IPS-15b (cell line): ENCODE results near the gene PGPEP1.
A peak's percentile ranks its signal among the peaks of the same experiment; 100 is the strongest.
"Not testable (repeated sequence)": the region's sequence is repeated elsewhere in the genome, so short reads cannot be mapped to it uniquely, and the experiment has no call there.

Experiments
- H3K27me3 ChIP-seq: one replicate; pipeline ENCODE4 v1.6.1; 2013; ENCODE audit warnings: low read length; ENCODE audit not compliant: control insufficient read depth, insufficient read depth
- H3K36me3 ChIP-seq: one replicate; pipeline ENCODE4 v1.6.1; 2013; ENCODE audit warnings: low read length; ENCODE audit not compliant: control insufficient read depth, insufficient read depth
- H3K4me1 ChIP-seq: one replicate; pipeline ENCODE4 v1.6.1; 2013; ENCODE audit warnings: mild to moderate bottlenecking, low read length; ENCODE audit not compliant: control insufficient read depth, insufficient read depth
- H3K4me3 ChIP-seq: one replicate; pipeline ENCODE4 v1.5.1; 2013; ENCODE audit warnings: low read depth, low read length
- H3K9ac ChIP-seq: one replicate; pipeline ENCODE4 v1.6.1; 2013; ENCODE audit warnings: low read depth, mild to moderate bottlenecking, low read length
- H3K9me3 ChIP-seq: one replicate; pipeline ENCODE4 v1.6.1; 2013; ENCODE audit warnings: mild to moderate bottlenecking, low read length; ENCODE audit not compliant: control insufficient read depth, insufficient read depth

PGPEP1 gene

GRCh38 chr19:18377026-18377425 is 36.6 kb downstream of the PGPEP1 start:
- Histone ChIP-seq H3K27me3 (no peaks in the 10 kb centered on the region), H3K4me3 (no peak overlapping the region), H3K9ac (no peak overlapping the region), H3K36me3 (no peaks in the 10 kb centered on the region), H3K9me3 (no peaks in the 10 kb centered on the region), H3K4me1 (peaks cover 11% of the 10 kb centered on the region)

DNA sequence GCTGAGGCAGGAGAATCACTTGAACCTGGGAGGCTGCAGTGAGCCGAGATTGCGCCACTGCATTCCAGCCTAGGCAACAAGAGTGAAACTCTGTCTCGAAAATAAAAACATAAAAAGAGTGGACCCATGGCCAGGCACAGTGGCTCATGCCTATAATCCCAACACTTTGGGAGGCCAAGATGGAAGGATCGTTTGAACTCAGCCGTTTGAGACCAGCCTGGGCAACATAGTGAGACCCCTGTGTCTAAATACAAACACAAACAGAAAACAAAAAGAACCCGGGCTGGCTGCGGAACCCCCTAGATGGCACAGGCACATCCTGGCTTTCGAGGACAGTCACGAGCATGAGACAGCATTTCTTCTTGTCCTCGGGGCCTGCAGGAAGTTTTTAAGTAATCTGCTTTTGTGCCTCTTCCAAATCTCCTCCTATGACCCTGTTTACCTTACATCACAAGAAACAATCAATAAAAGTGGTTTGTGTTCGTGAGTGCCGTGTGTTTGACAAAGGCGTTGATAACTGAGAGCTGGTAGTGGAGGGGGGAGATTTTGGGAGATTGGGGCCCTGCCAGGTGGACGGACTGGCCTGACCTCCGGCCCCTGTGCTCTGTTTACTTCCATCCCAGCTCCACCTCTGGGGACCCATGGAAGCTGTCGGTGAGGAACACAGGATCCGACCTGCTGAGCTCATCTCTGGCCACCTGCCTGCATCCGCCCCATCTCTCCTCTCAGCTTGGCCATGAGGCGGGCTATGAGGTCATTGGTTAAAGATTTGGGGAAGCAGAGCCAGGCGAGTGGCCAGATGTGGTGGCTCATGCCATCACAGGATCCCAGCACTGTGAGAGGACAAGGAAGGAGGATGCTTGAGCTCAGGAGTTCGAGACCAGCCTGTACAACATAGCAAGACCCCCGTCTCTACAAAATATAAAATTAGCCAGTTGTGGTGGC is 39.7 kb downstream of the PGPEP1 start:
- Histone ChIP-seq H3K27me3 (no peaks in the 10 kb centered on the region), H3K4me1 (no peaks in the 10 kb centered on the region), H3K9me3 (no peaks in the 10 kb centered on the region), H3K36me3 (no peaks in the 10 kb centered on the region), H3K4me3 (no peak overlapping the region), H3K9ac (no peak overlapping the region)

DNA sequence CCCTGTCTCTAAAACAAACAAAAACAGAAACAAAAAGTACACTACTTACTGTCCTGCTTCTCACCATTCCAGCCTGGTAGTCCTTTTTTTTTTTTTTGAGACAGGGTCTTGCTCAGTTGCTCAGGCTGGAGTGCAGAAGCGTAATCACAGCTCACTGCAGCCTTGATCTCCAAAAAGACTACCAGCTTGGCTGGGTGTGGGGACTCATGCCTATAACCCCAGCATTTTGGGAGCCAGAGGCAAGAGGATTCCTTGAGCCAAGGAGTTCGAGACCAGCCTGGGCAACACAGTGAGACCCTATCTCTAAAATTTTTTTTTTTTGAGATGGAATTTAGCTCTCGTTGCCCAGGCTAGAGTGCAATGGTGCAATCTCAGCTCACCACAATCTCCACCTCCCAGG is 40.4 kb downstream of the PGPEP1 start:
- Histone ChIP-seq H3K36me3 (no peaks in the 10 kb centered on the region), H3K4me1 (peaks cover 3% of the 10 kb centered on the region), H3K4me3 (no peak overlapping the region), H3K9ac (no peak overlapping the region), H3K27me3 (no peaks in the 10 kb centered on the region), H3K9me3 (no peaks in the 10 kb centered on the region)

DNA sequence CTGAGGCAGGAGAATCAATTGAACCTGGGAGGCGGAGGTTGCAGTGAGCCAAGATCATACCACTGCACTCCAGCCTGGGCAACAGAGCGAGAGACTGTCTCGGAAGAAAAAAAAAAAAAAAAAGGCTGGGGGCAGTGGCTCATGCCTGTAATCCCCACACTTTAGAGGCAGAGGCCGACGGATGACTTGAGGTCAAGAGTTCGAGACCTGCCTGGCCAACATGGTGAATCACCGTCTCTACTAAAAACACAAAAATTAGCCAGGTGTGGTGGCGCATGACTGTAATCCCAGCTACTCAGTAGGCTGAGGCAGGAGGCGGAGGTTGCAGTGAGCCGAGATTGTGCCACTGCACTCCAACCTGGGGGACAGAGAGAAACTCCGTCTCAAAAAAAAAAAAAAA is 43.2 kb downstream of the PGPEP1 start:
- not testable (repeated sequence) for H3K4me1 ChIP-seq, H3K36me3 ChIP-seq, H3K27me3 ChIP-seq, H3K4me3 ChIP-seq, H3K9me3 ChIP-seq, H3K9ac ChIP-seq

GRCh38 chr19:18384775-18385174 is 44.4 kb downstream of the PGPEP1 start:
- Histone ChIP-seq H3K9ac (no peak overlapping the region), H3K4me1 (peaks cover 3% of the 10 kb centered on the region), H3K9me3 (no peaks in the 10 kb centered on the region), H3K27me3 (peaks cover 5% of the 10 kb centered on the region), H3K4me3 (no peak overlapping the region), H3K36me3 (peaks cover 10% of the 10 kb centered on the region)

- Histone ChIP-seq H3K9me3 (no peaks in the 10 kb centered on the region), H3K27me3 (peaks cover 5% of the 10 kb centered on the region), H3K9ac (no peak overlapping the region), H3K4me3 (no peak overlapping the region), H3K4me1 (peaks cover 3% of the 10 kb centered on the region), H3K36me3 (peaks cover 10% of the 10 kb centered on the region)
Observed at GRCh38 chr19:18385359-18385674, 44.9 kb downstream of the PGPEP1 start.

DNA sequence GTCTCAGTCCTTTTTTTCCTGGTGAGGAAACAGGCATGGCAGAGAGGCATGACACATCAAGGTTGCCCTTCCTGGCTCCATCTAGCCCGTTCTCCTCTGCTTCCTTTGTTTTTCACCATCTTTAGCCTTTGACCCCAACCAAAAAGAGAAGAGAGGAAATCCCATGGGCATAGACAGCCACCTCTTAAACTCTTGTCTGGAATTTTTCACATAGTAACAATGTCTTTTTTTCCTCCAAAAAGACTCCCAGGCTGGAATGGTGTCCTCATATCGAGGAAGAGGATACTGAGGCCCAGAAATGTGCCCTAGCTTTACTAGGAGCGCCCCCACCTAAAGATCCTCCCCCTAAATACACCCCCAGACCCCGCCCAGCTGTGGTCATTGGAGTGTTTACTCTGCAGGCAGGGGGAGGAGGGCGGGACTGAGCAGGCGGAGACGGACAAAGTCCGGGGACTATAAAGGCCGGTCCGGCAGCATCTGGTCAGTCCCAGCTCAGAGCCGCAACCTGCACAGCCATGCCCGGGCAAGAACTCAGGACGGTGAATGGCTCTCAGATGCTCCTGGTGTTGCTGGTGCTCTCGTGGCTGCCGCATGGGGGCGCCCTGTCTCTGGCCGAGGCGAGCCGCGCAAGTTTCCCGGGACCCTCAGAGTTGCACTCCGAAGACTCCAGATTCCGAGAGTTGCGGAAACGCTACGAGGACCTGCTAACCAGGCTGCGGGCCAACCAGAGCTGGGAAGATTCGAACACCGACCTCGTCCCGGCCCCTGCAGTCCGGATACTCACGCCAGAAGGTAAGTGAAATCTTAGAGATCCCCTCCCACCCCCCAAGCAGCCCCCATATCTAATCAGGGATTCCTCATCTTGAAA is 45.5 kb downstream of the PGPEP1 start, which contains the start of gene GDF15:
GDF15 (plus strand) TSS at position 484 of the 868 bp plus-strand sequence; CDS start at position 516, 32 bp downstream.
- Histone ChIP-seq H3K27me3 (peaks cover 5% of the 10 kb centered on the region), H3K9me3 (no peaks in the 10 kb centered on the region), H3K4me3 (peak within 1 kb of the TSS; percentile 52), H3K36me3 (peaks cover 10% of the 10 kb centered on the region), H3K9ac (peak within 1 kb of the TSS; percentile 63), H3K4me1 (peaks cover 3% of the 10 kb centered on the region)

DNA sequence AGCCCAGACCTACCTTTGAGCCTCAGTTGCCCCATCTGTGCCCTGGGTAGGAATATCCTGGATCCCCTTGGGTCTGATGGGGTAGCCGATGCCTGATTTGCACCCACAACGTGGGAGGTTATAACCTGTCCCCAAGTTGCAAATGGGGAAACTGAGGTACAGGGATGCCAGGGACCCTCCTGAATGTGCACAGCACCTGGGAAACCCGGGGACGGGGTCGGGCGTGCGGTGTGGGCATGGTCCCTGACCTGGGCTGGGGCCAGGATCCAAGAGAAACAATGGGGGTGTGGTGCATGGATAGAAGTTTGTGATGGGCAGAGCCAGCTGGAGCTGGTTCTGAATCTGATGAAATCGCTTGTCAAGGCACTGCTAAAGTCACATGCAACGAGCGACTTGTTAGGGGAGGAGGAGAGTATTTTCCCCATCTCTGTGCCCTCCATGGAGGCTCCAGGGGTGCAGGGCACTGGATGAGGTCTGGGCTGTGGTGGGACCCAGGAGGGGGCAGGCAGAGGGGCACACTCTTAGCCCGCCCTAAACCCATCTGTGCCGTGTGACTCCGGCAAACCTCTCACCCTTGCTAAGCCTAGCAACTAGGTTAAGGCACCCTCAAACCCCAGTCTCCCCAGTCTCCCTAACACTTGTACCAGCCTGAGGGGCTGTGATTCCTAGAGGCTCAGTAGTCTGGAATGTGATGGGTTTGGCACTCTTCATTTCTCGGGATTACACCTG is 46.3 kb downstream of the PGPEP1 start:
- peaks cover 5% of the 10 kb centered on the region for H3K27me3 ChIP-seq
- peaks cover 10% of the 10 kb centered on the region for H3K36me3 ChIP-seq
- peak overlapping the region; percentile 52 for H3K4me3 ChIP-seq
- peak overlapping the region; percentile 63 for H3K9ac ChIP-seq
- no peaks in the 10 kb centered on the region for H3K9me3 ChIP-seq
- peaks cover 3% of the 10 kb centered on the region for H3K4me1 ChIP-seq

DNA sequence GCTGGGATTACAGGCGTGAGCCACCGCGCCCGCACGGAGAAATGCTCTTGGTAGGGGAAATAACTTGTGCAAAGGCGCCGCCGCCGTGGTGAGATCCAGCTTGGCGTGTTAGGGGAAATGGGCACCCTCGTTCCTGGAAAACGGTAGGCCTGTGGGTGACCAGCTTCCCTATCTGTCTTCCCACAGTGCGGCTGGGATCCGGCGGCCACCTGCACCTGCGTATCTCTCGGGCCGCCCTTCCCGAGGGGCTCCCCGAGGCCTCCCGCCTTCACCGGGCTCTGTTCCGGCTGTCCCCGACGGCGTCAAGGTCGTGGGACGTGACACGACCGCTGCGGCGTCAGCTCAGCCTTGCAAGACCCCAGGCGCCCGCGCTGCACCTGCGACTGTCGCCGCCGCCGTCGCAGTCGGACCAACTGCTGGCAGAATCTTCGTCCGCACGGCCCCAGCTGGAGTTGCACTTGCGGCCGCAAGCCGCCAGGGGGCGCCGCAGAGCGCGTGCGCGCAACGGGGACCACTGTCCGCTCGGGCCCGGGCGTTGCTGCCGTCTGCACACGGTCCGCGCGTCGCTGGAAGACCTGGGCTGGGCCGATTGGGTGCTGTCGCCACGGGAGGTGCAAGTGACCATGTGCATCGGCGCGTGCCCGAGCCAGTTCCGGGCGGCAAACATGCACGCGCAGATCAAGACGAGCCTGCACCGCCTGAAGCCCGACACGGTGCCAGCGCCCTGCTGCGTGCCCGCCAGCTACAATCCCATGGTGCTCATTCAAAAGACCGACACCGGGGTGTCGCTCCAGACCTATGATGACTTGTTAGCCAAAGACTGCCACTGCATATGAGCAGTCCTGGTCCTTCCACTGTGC is 47.9 kb downstream of the PGPEP1 start:
- H3K36me3 ChIP-seq, result peaks cover 10% of the 10 kb centered on the region
- H3K9me3 ChIP-seq, result no peaks in the 10 kb centered on the region
- H3K4me3 ChIP-seq, result peak overlapping the region; percentile 39
- peaks cover 5% of the 10 kb centered on the region for H3K27me3 ChIP-seq
- H3K4me1 ChIP-seq, result peaks cover 3% of the 10 kb centered on the region
- no peak overlapping the region for H3K9ac ChIP-seq

DNA sequence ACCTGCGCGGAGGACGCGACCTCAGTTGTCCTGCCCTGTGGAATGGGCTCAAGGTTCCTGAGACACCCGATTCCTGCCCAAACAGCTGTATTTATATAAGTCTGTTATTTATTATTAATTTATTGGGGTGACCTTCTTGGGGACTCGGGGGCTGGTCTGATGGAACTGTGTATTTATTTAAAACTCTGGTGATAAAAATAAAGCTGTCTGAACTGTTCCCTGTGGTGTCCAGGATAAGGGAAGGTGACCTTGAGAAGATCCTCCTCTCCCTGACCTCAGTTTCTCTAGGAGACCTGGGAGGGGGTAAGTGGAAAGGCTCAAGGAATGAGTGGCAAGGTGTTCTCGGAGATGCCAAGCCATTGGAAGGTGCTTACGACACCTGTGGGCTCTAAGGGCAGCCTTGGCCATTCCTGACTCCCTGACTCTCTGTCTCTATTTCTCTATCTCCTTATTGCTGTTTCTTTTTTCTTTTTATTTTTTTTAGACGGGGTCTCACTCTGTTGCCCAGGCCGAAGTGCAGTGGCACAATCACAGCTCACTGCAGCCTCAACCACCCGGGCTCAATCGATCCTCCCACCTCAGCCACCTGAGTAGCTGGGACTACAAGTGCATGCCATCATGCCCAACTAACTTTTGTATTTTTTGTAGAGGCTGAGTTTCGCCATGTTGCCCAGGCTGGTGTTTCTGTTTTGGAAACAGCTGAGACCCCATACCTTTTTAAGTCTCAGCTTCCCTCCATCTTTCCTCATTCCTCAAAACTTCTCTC is 48.7 kb downstream of the PGPEP1 start:
- Histone ChIP-seq H3K27me3 (peaks cover 5% of the 10 kb centered on the region), H3K9me3 (no peaks in the 10 kb centered on the region), H3K4me3 (peak overlapping the region; percentile 39), H3K36me3 (peaks cover 10% of the 10 kb centered on the region), H3K4me1 (peaks cover 3% of the 10 kb centered on the region), H3K9ac (no peak overlapping the region)
